DMS 273 treated with DMSO at 0.1 percent for 48 hours (cell line): ENCODE data around the gene RAD51.

Experiments
- DNase-seq: peaks from one replicate; lab custom pipeline; 2025; lab: John Stamatoyannopoulos, UW

Gene RAD51

DNA sequence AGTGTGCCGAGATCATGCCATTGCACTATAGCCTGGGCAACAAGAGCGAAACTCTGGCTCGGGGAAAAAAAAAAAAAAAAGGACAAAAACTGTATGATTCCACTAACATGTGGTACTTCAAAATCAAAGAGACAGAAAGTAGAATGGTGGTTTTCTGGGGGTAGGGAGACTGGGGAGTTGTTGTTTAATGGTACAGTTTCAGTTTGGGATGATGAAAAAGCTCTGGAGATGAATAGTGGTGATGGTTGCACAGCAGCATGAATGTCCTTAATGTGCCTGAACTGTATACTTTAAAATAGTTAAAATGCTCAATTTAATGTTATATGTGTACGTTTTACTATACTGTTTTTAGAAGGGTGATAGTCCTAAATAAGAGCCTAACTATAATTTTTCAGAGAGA, 27.4 kb downstream of the RAD51 start:
- no peak for DNase-seq

DNA sequence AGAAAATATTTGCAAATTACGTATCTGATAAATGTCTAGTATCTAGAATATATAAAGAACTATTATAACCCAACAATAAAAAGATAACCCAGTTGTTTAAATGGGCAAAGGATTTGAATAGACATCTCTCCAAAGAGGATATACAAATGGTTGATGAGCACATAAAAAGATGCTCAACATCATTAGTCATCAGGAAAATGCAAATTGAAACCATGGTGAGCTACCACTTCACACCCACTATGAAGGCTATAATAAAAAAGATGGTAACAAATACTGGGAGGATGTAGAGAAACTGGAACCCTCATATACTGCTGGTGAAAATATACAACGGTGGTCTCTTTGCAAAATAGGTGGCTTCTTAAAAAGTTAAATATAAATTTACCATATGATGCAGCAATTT, 28.0 kb downstream of the RAD51 start:
- no peak for DNase-seq

DNA sequence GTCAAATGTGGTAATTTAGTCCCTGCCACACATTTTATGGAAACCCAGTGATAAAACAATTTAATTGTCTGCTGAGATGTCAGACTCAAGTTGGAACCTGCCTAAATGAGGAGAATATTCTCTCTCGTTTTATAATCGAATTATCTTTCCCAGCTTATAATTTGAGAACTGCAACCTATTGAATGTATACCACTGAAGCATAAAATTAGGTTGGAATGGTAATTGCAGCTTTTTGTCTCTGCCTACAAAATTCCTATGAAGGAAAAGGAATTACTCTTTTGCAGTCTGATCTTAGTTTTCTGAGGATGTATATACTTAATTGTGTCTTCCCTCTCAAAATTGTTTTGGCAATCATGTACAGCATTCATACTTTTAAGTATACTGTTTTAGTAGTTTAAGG, 28.9 kb downstream of the RAD51 start:
- DNase-seq: no peak

DNA sequence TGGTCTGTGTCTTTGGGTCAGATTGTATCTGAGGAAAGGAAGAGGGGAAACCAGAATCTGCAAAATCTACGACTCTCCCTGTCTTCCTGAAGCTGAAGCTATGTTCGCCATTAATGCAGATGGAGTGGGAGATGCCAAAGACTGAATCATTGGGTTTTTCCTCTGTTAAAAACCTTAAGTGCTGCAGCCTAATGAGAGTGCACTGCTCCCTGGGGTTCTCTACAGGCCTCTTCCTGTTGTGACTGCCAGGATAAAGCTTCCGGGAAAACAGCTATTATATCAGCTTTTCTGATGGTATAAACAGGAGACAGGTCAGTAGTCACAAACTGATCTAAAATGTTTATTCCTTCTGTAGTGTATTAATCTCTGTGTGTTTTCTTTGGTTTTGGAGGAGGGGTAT, 36.1 kb downstream of the RAD51 start:
- no peak for DNase-seq

DNA sequence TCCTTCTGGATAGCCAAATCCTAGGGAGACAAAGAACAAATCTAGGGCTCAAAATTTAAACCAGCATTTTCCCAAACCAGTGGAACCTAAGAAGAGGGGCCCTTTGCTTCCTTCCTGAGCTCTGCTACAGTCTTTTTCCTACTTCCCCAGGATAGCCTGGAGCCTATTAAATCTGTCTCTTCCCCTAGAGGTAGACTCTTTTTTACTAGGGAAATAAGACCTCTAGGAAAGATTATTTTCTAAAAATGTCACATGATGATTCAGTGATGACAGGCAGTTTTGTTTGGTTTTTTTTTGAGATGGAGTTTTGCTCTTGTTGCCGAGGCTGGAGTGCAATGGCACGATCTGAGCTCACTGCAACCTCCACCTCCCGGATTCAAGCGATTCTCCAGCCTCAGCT, 41.6 kb downstream of the RAD51 start:
- no peak for DNase-seq

DNA sequence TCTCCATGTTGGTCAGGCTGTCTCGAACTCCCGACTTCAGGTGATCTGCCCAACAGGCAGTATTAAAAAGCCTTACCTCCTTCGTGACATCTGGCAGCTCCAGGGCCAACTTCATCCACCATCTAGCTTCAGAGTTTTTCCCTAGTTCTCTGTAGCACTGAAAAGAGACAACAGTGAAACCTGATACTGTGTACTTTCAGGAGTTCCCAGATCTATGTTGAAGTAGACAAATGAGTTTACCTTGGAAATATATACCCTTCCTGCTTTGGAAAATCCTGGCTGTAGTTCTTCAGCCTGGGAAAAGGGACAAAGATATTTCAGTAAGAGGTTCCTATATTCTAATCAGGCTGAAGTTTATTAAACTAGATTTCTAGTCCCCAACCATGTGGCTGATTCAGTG, 42.1 kb downstream of the RAD51 start:
- no peak for DNase-seq

DNA sequence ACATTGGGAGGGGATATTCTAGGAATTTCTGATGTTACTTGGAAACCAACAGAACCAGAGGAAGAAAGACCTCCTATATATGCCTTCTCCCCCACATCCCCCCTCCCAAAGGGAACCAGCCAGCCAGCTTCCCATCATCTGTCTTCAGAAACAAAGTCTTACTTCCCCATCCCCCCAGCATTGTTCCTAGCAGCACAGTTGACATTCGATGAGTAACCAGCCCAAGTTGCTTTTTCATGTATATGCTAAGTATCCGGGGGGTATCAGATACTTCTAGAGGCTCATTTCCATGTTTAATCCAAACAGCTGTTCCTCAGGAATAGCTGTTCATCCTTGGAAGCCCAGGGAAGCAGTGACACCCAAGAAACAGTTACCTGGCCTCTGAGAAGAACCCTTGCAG, 44.1 kb downstream of the RAD51 start:
- DNase-seq: no peak

DNA sequence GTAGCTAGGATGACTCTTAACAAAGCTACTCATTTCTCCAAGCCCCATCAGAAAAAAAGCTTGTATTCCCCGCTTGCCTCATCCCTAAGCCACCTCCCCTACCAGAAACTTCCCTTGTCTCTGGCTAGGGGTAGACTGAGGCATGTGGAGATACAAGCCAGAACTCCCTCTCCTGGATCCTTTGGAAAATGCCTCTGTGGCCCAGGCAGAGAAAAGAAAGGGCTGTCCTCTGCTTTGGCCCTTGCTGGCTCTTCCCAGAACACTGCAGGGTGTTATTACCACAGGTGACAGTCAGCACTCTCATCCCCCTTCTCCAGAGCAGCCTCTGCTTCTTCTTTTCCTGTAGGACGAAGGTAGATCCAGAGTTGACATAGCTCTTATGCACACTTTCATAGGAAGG, 44.9 kb downstream of the RAD51 start:
- no peak for DNase-seq

DNA sequence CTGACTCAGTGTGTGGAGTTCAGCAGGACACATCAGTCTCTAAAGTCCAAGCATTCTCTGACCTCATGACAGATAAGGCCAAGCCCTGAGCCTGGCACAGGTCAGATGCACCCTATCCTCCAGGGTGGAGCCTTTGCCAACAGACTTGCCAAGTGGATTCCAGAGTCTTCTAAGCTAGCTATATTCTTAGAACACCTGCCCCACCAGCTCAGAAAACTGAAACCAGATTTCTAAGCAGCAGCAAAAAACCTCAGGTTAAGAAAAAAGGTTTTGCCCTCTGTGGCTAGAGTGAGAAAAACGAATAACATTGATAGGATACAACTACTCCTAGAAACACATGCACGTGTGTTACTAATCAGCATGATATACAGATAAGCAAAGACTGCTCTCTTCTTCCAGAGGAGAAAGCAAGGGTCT, 48.5 kb downstream of the RAD51 start:
- DNase-seq: no peak

DNA sequence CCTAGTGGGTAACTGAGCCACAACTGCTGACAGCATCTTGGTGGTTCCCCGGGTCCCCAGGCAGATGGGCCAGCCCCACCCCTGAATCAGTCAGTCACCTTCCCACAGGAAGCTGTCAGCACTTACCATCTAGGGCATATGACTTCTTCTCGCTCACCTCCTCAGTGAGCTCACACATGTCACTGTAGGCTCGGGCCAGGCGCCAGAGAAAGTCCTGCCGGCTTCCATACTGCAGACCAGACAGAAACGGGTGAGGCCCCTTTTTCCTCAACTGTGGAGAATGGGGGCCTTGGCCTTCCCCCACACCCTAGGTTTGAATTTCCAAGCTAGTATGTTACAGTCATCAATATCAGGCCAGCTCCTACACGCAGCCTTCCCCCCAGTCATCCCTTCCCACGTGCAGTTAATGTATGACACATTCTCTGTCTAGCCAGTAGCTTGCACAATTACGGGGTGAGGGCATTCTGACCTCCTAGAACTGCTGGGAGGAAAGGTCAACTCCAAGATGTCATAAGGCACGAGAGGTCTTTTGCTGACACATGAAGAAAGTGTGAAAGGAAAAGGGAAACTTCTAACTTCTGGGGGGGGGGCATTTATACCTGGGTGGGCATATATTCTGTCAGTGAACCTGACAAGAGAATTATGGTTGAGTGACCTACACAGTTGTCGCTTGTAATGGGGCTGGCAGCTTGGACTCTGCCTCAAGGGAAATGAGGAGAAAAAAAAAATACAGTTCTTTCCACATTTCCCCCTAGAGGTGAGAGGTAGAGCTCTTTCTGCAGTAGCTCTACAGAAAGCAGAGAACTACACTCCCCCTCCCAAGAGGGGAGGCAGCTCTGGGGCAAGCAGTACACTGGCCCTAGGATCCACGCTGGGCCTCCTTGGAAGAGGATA, 49.2 kb downstream of the RAD51 start:
- no peak for DNase-seq

DNA sequence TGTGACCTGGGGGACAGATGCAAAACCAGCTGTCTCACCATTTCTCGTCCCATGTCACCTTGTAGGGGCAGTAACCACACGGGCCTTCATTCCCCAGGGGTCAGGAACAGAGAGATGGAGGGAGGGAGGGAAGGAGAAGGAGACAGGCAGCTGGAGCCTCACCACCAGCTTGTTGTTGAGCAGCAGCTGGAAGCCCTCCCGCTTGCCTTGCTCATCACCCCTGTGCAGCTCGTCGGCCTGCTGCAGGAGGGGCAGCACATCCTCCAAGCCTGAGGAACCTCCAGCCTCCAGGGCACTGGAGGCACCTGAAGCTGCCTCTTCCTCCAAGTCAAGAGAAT, 49.8 kb downstream of the RAD51 start:
- no peak for DNase-seq

DNA sequence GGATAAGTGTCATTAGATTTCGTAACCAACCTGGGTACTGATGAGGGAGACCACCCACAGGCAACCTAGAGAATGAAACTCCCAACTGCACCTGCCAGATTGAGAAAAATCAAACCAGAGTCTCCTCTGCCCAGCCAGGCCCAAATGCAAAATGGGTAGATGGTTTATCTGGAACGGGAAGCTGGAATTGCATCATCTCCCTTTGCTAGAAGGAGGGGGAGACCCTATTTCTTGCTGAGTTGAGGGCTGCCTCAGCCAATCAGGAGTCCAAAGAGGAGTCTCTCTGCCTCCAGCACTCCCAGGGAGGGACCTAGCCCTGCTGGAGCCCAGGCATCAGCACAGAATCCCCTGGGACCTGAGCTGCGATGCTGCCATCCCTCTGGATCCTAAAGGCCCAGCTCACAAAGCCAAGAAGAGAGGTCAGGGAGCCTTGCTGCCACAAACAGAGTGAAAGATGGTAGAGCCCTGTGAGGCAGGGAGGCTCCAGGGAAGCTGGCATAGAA, 52.0 kb downstream of the RAD51 start:
- DNase-seq: no peak

DNA sequence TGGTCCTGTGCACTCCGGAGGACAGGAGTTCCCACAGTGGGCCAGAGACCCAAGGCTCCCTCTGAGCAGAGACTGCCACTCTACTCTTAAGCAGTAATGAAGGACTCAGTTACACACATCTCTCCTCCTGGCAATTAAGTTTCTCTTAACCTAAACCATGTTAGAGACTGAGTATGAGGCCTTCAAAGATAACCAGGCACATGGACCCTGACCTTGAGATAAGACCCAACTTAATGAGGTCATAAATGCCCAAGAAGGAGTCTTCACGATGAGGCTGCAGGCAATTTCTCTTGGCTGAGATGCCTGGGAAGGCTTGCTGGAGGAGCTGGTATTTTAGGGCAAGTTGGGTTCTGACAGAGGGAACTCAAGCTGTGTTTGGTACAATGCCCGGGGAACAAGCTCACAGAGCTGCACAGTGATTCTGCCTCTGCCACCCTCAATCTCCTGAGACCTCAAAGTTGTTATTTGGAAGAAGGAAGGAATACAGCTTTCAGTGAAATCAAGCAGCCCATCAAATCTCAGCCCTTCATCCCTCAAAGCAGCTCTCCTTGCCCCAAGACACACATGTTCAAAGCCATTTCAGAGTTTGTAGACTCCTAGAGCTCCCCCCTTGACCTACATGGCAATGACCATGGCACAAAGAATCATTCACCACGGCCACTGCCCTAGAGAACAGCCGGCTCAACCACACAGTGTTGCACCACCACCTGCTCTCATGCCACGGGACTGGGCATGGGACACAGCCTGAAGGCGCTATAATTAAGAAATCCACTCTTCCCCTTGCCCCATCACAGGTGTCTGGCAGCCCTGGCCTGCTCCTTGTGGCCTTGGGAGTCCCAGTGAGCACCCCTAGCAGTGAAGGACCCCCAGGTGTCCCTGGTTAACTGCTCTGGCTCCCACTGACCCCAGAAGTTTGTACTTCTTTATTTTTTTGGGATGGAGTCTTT, 53.0 kb downstream of the RAD51 start:
- DNase-seq: no peak

DNA sequence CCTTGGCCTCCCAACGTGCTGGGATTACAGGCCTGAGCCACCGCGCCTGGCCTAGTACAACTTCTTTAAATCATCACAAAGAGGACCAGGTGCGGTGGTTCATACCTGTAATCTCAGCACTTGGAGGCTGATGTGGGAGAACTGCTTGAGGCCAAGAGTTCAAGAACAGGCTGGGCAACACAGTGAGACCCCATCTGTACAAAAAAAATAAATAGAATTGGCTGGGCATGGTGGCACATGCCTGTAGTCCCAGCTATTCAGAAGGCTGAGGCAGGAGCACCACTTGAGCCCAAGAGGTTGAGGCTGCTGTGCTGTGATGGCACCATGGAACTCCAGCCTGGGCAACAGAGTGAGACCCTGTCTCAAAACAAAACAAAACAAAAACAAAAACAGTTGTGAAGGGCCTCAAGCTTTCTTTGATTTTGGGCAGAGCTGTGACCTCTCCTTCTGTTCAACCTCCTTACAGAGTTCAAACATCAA, 54.2 kb downstream of the RAD51 start:
- DNase-seq: no peak

DNA sequence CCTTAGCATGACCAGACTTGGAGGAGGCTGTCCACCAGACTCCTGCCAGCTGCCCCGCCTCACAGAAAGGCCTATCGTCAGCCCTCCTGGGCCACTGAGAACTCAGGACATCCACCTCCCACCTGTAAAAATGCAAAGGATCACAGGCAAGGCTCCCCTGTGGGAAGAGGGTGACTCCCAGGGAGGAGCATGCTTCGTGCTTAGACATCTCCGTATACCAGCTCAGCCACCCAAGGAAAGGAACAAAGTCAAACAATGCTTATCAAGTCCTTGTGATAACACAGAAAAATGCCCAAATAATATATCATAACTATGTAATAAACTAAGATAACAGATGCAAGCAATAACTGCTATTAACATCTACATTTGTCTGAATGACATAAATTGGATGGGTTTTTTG, 55.9 kb downstream of the RAD51 start:
- no peak for DNase-seq

DNA sequence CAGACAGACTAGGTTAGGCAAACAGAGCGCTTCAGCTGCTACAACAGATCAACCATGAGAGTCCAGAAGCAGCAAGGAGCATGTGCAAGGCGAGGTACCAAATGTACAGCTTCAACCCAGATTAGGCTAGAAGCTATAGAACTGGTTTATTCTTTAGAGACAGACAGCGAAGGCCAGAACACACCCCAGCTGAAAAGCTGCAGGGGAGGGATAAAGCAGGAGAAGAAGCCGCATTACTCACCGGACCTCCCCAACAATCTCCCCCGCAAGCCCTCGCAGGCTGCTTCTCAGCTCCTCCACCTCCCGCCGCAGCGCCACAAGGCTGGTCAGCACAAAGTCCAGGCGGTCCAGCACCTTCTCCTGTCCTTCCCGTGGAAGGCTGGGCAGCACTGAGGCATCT, 56.8 kb downstream of the RAD51 start:
- DNase-seq: no peak

DNA sequence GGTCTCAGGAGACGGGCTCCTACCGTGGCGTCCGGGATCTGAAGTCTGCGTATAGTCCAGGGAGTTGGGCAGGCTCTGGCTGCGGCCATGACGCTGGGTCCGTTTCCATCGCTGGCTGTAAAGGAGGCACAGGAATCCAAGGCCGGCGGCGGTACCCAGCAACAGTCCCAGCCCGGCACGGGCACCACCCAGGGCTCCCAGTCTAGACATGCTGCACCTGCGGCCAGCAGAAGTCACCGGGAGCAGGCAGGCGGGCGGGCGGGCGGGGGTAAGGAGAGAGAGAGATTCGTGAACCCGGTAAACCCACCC, 59.6 kb downstream of the RAD51 start:
- no peak for DNase-seq

DNA sequence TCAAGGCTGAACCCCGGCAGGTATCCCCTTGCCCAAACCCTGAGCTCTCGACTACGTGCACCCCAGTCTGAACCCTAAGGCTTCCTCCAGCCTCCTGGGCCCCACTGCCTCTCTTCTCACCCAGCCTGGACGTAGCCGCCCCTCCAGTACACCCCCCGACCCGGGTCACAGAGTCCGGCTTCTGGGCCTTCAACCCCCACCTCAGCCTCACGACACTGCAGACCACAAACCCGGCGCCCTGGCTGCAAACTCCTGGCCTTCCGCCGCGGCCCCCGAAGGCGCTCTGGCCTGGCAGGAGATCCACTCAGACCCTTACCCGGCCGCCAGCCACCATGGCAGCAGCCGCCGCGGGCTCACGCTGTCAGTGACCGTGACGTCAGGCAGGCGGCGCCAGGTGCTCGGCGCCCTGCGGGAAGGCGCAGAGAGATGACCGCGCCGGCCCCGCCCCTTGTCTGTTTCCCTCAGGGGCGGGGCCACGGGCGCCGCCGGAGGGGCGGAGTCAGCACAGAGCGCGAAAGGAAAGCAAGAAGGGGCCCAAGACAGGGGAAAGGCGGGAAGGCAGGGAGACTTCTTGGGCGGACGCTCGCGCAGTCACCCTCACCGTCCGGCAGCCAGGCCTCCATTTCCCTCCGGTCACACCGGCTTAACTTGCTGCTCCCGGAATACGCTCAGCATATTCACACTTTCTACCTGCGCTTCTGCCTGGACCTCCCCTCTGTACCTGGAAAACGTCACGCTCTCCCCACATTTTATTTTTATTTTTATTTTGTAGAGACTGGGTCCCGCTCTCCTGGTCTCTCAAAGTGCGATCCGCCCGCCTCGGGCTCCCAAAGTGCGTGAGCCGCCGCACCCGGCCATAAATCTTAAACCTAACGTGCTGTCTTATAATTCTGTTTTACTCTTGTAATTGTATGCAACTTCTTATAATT, 60.2 kb downstream of the RAD51 start, which contains the start of gene RMDN3:
RMDN3 (minus strand) TSS at position 372 of the 929 bp plus-strand sequence. CDS start 471 bp downstream, outside the sequence.
- peak; percentile 44 for DNase-seq

DNA sequence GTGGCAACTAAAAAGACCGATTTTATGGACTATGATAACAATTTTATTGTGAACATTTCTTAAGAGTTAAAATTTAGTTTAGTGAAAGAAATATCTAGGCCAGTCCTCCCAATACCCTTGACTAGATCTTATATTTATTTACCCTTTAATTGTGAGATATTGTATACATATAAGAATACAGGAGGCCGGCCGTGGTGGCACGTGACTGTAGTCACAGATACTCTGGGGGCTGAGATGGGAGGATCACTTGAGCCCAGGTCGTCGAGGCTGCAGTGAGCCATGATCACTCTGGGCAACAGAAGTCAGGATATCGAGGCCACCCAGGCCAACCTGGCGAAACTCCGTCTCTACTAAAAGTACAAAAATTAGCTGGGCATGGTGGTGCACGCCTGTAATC, 60.8 kb downstream of the RAD51 start:
- no peak for DNase-seq

DNA sequence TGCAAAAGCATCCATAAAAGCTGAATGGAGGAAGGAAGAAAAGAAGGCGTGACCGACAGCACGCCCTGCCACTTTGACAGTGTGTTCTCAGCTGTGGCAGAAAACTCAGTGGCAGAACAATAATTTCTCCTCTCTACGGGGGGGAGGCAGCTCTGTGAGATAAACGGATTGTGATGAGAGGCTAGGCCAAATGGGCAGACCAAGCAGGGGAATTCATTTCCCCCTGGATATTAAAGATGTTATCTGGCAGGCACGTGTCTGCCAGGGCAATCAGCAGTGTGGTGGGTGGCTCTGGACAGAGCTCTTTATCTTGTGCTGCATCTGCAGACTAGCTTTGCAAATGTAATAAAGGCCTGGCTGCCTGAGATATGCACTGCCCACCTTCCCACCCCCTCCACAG, 62.0 kb downstream of the RAD51 start:
- DNase-seq: no peak

DNA sequence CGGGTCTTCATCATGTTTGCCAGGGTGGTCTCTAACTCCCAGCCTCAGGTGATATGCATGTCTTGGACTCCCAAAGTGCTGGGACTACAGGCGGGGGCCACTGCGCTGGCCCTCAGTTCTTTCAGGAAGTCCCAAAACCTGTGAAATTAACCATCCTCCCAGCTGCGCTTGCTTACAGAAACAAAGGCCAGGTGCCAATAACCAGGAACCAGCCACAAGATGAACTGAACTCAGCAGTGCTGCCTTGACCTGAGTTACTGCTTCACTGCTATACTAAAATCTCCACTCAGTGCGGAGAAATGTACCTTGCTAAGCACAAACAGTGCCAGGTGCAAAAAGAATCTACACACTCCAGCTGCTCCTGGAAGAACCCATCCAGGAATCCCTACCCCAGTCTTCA, 65.0 kb downstream of the RAD51 start:
- DNase-seq: no peak
